ENCODE measurements around the gene PLGRKT.
"Not testable (repeated sequence)": the region's sequence is repeated elsewhere in the genome, so short reads cannot be mapped to it uniquely, and the experiment has no call there.

The PLGRKT gene

DNA sequence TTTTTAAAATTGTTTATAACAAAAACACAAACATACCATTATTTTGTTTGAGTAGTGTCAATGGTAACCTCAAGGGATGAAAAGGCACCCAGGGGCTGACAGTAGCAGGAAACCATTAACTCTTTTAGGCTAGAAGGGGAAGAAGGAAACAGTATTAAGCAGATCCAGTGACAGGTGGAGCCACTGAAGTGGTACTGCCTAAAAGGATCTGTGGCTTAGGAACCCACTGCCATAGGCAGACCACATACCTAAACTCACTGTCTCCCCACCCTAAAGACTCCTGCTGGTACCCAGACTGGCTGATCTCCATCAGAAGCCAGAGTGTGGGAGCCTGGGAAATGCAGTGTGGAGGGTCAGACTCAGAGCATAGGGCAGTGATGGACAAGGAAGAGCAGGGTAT is 111.5 kb downstream of the PLGRKT start:
- no peaks in the 10 kb centered on the region for H3K36me3 ChIP-seq (replicated peaks)
- H3K9me3 ChIP-seq: no peaks in the 10 kb centered on the region
- DNase-seq (ENCODE audit: low spot score in 2 of 2): no peak
- in situ Hi-C loops (cut with MboI; ENCODE audit: low sequenced_read_pairs): no loop called here
- H3K27me3 ChIP-seq (ENCODE audit: low read depth): no peaks in the 10 kb centered on the region
- no peaks in the 10 kb centered on the region for H3K4me1 ChIP-seq
- H3K4me3 ChIP-seq: no peak overlapping the region

DNA sequence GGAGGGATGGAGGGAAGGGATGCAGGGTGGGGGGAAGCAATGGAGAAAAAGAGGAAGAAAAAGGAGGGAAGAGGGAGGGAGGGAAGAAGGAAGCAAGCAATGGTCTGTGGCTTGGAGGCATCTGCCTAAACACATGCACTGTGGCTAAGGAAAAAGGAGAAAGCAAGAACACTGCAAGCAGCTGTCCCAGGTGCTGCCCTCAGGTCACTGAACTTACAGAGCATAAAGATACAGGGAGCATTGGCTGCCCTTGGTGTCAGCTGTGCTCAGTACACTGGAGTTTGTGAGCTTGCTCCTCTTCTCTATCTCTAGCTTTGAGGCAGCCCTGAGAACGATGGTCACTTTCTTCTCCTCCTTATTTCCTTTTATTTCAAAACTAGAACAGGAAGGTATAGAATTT is 116.1 kb downstream of the PLGRKT start:
- H3K27me3 ChIP-seq (ENCODE audit: low read depth); H3K36me3 ChIP-seq (replicated peaks); in situ Hi-C loops (cut with MboI; ENCODE audit: low sequenced_read_pairs); DNase-seq (ENCODE audit: low spot score in 2 of 2); H3K4me1 ChIP-seq; H3K4me3 ChIP-seq; H3K9me3 ChIP-seq: not testable (repeated sequence)

DNA sequence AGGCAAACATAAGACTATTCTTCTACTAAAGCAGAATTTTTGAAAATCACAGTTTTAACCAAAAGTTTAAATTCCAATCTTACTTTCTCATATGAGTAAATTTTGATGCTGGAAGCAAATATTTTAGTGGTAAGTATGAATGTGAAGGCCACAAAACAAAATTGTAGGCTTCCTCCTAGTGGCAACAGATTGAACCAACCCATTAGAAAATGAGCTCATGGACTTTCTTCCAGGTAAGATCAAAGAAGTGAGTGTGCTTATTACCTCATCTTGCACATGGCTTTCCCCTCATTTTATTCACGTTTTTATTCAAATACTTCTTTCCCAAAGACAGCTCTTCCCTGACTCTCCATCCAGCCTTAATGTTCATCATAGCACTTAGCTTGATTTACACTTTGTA is 116.7 kb downstream of the PLGRKT start:
- no peak overlapping the region for H3K4me3 ChIP-seq
- DNase-seq (ENCODE audit: low spot score in 2 of 2): no peak
- H3K36me3 ChIP-seq (replicated peaks): no peaks in the 10 kb centered on the region
- no peaks in the 10 kb centered on the region for H3K4me1 ChIP-seq
- 0 out of 2 replicates have a peak, but pooled peaks cover 2% of the 10 kb centered on the region for H3K9me3 ChIP-seq
- in situ Hi-C loops (cut with MboI; ENCODE audit: low sequenced_read_pairs): no loop called here
- no peaks in the 10 kb centered on the region for H3K27me3 ChIP-seq (ENCODE audit: low read depth)

DNA sequence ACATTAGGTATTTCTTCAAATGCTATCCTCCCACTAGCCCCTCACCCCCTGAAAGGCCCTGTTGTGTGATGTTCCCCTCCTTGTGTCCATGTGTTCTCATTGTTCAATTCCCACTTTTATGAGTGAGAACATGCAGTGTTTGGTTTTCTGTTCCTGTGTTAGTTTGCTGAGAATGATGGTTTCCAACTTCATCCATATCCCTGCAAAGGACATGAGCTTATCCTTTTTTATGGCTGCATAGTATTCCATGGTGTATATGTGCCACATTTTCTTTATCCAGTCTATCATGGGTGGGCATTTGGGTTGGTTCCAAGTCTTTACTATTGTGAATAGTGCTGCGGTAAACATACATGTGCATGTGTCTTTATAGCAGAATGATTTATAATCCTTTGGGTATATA is 121.3 kb downstream of the PLGRKT start:
- H3K9me3 ChIP-seq; H3K36me3 ChIP-seq (replicated peaks); H3K4me1 ChIP-seq; H3K27me3 ChIP-seq (ENCODE audit: low read depth); DNase-seq (ENCODE audit: low spot score in 2 of 2); H3K4me3 ChIP-seq; in situ Hi-C loops (cut with MboI; ENCODE audit: low sequenced_read_pairs): not testable (repeated sequence)

DNA sequence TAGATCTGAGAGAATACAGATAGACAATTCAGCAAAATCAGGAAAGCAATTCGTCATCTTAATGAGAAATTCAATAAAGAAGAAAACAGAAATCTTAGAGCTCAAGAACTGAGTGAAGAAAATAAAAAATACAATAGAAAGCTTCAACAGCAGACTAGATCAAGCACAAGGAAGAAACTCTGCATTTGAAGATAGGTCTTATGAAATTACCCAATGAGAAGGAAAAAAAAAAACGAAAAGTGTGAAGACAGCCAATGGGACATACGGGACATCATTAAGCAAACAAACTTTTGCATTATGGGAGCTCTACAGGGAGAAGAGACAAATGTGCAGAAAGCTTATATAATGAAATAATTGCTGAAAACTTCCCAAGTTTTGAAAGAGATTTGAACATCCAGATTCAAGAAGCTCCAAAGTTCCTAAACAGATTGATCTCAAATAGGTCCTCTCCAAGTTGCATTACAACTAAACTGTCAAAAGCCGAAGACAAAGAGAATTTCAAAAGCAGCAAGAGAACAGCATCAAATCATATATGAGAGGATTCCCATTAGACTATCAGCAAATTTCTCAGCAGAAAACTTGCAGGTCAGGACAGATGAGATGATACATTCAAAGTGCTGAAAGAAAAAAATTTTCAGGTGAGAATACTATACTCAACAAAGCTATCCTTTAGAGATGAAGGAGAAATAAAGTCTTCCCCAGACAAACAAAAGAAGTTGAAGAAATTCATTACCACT is 122.4 kb downstream of the PLGRKT start:
- H3K9me3 ChIP-seq: 0 out of 2 replicates have a peak, but pooled peaks cover 5% of the 10 kb centered on the region
- no peaks in the 10 kb centered on the region for H3K4me1 ChIP-seq
- DNase-seq (ENCODE audit: low spot score in 2 of 2): no peak
- no peak overlapping the region for H3K4me3 ChIP-seq
- in situ Hi-C loops (cut with MboI; ENCODE audit: low sequenced_read_pairs): no loop called here
- no peaks in the 10 kb centered on the region for H3K36me3 ChIP-seq (replicated peaks)
- H3K27me3 ChIP-seq (ENCODE audit: low read depth): 0 out of 2 replicates have a peak, but pooled peaks cover 2% of the 10 kb centered on the region

DNA sequence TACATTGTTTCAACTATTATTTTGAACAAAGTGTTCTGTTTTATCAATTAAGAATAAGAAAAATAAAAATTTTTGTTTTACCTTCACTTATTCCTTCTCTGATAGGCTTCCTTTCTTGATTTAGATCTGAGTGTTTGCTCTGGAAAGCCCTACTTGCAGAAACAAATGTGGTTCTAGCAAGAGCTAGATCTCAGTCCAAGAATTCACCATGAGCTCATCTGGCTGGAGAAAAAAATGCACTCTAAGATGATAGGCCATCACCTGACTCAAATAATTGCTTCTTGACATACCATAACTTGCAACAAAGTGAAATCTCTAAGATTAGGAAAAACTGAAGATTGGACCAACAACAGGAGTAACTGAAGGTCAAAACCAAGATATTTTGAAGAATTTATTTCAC is 126.9 kb downstream of the PLGRKT start:
- no peak for DNase-seq (ENCODE audit: low spot score in 2 of 2)
- Histone ChIP-seq H3K9me3 (peaks cover 2% of the 10 kb centered on the region; the same call in 1 of the 2 replicates), H3K36me3 (replicated peaks) (no peaks in the 10 kb centered on the region), H3K4me3 (no peak overlapping the region), H3K4me1 (no peaks in the 10 kb centered on the region), H3K27me3 (ENCODE audit: low read depth) (peaks cover 5% of the 10 kb centered on the region; the same call in 1 of the 2 replicates)
- in situ Hi-C loops (cut with MboI; ENCODE audit: low sequenced_read_pairs): no loop called here
